ENCODE measurements around the gene B4GAT1. TPM values are rescaled to one million over a fixed set of nuclear protein-coding genes. Genes with fewer than 3 reads are reported as not detected.

The B4GAT1 gene
- total RNA-seq, 1 experiment from 2014 or later: 6.7 TPM

- DNase-seq (ENCODE audit: low read depth, low spot score) (no peak), ATAC-seq (peak; percentile 47)
- Histone ChIP-seq H3K4me2 (ENCODE audit: low read length) (peak overlapping the region; percentile 73), H4K20me1 (ENCODE audit: insufficient read depth) (no peaks in the 10 kb centered on the region), H2AFZ (ENCODE audit: low read depth, low read length, poor library complexity, severe bottlenecking) (no peak overlapping the region), H3K36me3 (ENCODE audit: control insufficient read depth in 1 of 2, insufficient read depth in 2 of 2, low read length in 2 of 2) (peaks cover 0 to 11% of the 10 kb centered on the region in 2 experiments; a peak in 1 of 4 replicates), H3K79me2 (ENCODE audit: insufficient read depth, low read length) (no peaks in the 10 kb centered on the region), H3K27ac (ENCODE audit: low read depth, low read length) (peak overlapping the region; percentile 41; the same call in 1 of the 2 replicates), H3K9me2 (ENCODE audit: insufficient read depth) (no peaks in the 10 kb centered on the region), H3K4me1 (ENCODE audit: control insufficient read depth in 1 of 2, insufficient read depth in 2 of 2, low read length in 2 of 2) (peaks cover 17 to 57% of the 10 kb centered on the region in 2 experiments), H3K9ac (ENCODE audit: low read length) (peak overlapping the region; percentile 56), H3K4me3 (replicated peaks in 1 of 2; ENCODE audit: low read depth in 1 of 2, low read length in 2 of 2) (no peak overlapping the region), H3K27me3 (ENCODE audit: insufficient read depth, low read length) (no peaks in the 10 kb centered on the region), H3K9me3 (ENCODE audit: control insufficient read depth in 1 of 2, insufficient read depth in 1 of 2, low read depth in 1 of 2, low read length in 2 of 2) (no peaks in the 10 kb centered on the region)
- intact Hi-C loops (cut with micrococcal nuclease): loop anchor here (1.0 kb wide), 1 partner anchor 16 kb away; no protein-coding TSS in a partner anchor
- ChIA-PET POLR2A (no interaction called here), CTCF (no interaction called here), RAD21 (ENCODE audit: low non-redundant PET in 1 of 2, low total read pairs in 2 of 2, uncharacterized antibody in 2 of 2, unreplicated experiment in 2 of 2) (no interaction called here)
- TF ChIP-seq EZH2 (IDR thresholded peaks at IDR 0.05) (no peak), POLR2A (IDR thresholded peaks at IDR 0.05; ENCODE audit: borderline replicate concordance, extremely low read depth, insufficient read depth, insufficient read length) (no peak)
- BruUV-seq (replicated peaks): no TSS peak
Observed at GRCh38 chr11:66328031-66328301, 19.5 kb downstream of the B4GAT1 start.

GRCh38 chr11:66327171-66328030 lies 20.0 kb downstream of the B4GAT1 start:
- ChIA-PET CTCF (interaction anchor here (1.0 kb wide), 1 partner anchor 15 kb away, joined by 18 read pairs; no protein-coding TSS in a partner anchor), RAD21 (ENCODE audit: low non-redundant PET in 1 of 2, low total read pairs in 2 of 2, uncharacterized antibody in 2 of 2, unreplicated experiment in 2 of 2) (interaction anchor here in 1 of 2 experiments (0.8 kb wide), 1 partner anchor 15 kb away, joined by 5 read pairs; no protein-coding TSS in a partner anchor), POLR2A (interaction anchor here (1.4 kb wide), 1 partner anchor 15 kb away, joined by 4 read pairs; no protein-coding TSS in a partner anchor)
- Histone ChIP-seq H3K79me2 (ENCODE audit: insufficient read depth, low read length) (no peaks in the 10 kb centered on the region), H3K27ac (ENCODE audit: low read depth, low read length) (peak overlapping the region; percentile 41; the same call in 1 of the 2 replicates), H3K4me2 (ENCODE audit: low read length) (peak overlapping the region; percentile 73), H3K9ac (ENCODE audit: low read length) (peak overlapping the region; percentile 56), H4K20me1 (ENCODE audit: insufficient read depth) (no peaks in the 10 kb centered on the region), H3K4me3 (replicated peaks in 1 of 2; ENCODE audit: low read depth in 1 of 2, low read length in 2 of 2) (no peak overlapping the region; a peak in 1 of 4 replicates), H3K9me3 (ENCODE audit: control insufficient read depth in 1 of 2, insufficient read depth in 1 of 2, low read depth in 1 of 2, low read length in 2 of 2) (no peaks in the 10 kb centered on the region), H3K9me2 (ENCODE audit: insufficient read depth) (no peaks in the 10 kb centered on the region), H3K27me3 (ENCODE audit: insufficient read depth, low read length) (no peaks in the 10 kb centered on the region), H2AFZ (ENCODE audit: low read depth, low read length, poor library complexity, severe bottlenecking) (no peak overlapping the region), H3K4me1 (ENCODE audit: control insufficient read depth in 1 of 2, insufficient read depth in 2 of 2, low read length in 2 of 2) (peaks cover 17 to 57% of the 10 kb centered on the region in 2 experiments), H3K36me3 (ENCODE audit: control insufficient read depth in 1 of 2, insufficient read depth in 2 of 2, low read length in 2 of 2) (peaks cover 0 to 5% of the 10 kb centered on the region in 2 experiments; a peak in 1 of 4 replicates)
- intact Hi-C loops (cut with micrococcal nuclease): loop anchor here (1.0 kb wide), 1 partner anchor 15 kb away; no protein-coding TSS in a partner anchor
- BruUV-seq (replicated peaks): no TSS peak
- ATAC-seq: peak; percentile 10
- DNase-seq (ENCODE audit: low read depth, low spot score): no peak
- TF ChIP-seq POLR2A (IDR thresholded peaks at IDR 0.05; ENCODE audit: borderline replicate concordance, extremely low read depth, insufficient read depth, insufficient read length) (no peak), SRF (IDR thresholded peaks at IDR 0.05; ENCODE audit: low read depth) (no peak), CBX3 (IDR thresholded peaks at IDR 0.05; ENCODE audit: low read depth) (no peak), CEBPB (IDR thresholded peaks at IDR 0.05; ENCODE audit: low read depth) (no peak), SIN3A (IDR thresholded peaks at IDR 0.05; ENCODE audit: low read depth) (no peak)
